IPS-NIHi11 (cell line): ENCODE data around the gene SEC31B.

ENCODE experiments used
- DNase-seq: peaks from one replicate; pipeline ENCODE4 v3.0.0; 2012; ENCODE audit warnings: mixed read lengths, low spot score

The SEC31B gene

DNA sequence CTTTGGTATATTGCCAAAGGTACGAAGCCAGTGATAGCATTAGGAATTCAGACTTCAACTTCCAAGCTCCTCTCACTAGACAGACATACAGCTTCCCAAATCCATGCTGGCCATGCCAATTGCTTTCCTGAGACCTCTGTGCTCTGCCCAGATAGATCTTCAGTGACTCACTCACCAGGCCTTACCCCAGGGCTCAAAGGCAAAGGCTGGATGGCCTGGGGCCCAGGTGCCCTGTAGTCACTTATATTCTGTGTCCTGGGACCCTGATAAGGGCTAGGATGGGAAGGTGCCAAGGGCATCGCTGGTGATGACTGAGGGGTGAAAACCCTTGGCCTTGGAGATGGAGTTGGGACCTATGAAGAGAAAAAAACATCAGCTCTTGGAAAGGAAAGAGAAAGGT, 29.1 kb downstream of the SEC31B start:
- no peak for DNase-seq

DNA sequence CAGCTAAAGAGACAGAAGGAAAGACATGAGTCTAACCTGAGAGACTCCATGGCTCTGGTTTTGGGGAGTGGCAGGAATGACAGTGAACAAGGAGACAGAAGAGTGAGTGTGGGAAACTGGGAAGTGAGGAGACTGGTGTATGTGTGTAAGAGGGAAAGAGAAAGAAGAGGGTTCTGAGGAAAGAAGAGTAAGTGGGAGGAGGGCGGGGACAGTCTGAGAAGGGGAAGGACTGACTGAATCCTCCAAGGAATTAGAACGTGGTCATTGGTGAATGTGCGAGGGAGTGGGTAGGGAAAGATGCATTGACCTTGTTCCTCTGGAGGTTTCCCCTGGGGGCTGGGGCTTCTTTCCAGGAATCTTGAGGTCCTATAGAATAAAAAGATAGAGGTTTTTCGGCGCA, 30.3 kb downstream of the SEC31B start:
- no peak for DNase-seq

DNA sequence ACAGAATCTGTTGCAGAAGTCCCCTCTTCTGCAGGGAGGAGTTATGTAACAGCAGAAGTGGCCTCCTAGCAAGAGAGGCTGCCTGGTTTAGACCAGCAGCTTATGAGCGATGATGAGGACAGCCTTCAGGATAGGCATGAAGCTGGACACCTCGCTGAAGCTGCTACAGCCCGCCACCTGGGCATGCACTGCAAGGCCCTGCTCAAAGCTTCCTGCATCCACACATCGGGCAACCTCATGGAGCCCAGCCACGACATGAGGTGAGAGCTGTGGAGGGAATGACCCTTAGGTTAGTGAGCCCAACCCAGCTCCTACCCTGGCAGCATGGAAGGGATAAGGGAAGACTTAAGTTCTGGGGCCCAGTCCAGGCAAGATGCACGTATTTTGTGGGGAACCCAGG, 32.1 kb downstream of the SEC31B start:
- no peak for DNase-seq

DNA sequence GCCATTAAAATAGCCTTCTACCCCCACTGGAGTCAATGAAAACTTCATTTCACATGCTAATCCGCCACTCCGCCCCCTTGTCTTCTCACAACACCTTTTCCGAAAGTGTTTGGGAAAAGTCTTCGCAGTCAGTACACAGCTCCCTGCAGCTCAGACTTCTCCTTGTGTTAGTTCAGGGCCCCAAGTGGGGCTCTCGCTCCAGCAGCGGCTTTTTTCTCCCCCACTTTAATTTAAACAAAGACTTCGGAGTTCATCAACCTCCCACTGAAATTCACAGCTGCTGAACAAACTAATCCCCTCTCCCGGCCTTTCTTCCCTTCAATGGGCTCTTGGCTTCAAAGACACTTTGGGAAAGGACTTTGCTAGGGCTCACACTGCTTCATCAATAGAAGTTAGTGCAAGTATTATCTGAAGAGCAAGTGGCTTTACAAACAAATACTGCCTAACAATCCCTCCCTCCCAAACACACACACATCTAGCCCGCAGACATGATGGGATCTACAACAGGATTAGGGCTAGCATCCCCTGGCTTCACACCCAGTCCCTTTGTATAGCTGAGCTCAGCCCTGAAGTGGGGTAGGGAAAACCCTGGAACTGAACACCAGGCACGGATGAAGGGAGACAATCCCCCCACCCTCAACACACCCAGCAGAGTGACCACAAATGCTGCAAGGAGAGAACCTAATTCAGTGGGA, 33.7 kb downstream of the SEC31B start:
- DNase-seq = peak; percentile 72

DNA sequence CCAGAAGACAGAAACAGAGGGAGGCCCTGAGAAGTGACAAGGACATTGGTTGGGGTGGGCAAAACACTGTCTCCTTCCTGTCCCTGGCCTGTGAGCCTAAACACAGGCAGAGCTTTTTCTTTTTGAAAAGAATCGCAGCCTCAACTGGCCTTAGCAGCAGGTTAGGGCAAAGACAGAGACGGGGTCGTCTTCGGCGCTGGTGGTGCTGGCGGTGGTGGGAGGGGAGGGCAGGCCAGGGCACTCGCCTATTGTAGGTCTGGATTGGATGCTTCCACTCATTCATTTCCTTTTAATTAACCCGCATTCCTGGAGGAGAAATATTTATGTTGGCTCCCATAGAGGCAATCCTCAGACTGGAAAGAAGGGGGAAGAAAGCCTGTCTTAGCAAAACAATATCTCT, 34.3 kb downstream of the SEC31B start:
- peak; percentile 42 for DNase-seq

DNA sequence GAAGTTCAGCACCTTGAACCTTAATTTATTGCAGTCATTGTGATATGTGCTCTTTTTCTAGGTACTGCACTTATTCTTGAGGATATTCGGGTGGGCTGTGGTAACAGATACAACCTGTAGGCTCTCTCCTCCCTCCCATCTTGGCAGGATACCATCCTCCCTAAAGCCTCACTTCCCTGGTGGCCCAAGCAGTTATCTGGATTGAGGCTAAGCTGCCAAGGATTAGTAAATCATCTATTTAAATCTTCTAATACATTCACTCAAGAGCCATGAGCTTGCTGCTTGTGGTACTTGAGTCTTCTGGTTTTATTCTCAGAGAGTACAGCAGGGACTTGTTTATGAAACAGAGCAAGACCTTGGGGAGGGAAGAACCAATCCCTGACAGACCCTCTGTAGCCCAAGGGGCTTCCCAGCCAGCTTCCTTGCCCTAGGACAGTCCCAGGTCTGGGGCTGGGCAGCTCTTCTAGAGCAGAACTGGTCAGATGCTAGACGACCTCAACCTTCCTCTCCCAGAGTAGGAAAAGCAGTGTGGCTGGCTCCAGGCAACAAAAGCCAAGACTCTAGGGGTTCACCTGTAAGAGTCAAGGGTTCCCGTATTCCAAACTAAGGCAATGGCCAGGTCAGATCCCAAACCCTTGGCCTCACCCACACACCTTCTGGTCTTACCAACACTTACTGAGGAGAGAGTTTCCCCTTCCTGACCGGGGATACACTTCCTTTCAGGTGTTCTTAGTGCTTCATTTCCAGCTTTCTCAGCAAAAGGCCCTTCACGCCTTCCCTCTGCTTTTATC, 35.6 kb downstream of the SEC31B start:
- no peak for DNase-seq

DNA sequence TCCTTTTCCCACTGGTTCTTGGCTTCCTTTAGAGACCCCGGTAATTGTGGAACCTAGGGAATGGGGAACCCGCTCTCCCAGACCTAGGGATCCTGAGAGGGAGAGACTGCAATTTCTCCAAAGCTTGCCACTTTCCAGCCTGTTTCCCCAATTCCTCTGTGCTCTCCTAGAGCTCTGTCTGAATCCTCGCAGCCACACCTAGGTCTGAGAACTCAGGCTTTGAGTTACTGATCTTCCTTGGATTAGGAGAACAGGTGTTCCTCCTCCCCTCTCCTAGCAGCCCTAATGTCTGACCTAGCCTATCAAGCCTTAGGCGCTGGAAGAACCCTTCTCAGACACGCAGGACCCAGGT, 36.9 kb downstream of the SEC31B start:
- DNase-seq = no peak

DNA sequence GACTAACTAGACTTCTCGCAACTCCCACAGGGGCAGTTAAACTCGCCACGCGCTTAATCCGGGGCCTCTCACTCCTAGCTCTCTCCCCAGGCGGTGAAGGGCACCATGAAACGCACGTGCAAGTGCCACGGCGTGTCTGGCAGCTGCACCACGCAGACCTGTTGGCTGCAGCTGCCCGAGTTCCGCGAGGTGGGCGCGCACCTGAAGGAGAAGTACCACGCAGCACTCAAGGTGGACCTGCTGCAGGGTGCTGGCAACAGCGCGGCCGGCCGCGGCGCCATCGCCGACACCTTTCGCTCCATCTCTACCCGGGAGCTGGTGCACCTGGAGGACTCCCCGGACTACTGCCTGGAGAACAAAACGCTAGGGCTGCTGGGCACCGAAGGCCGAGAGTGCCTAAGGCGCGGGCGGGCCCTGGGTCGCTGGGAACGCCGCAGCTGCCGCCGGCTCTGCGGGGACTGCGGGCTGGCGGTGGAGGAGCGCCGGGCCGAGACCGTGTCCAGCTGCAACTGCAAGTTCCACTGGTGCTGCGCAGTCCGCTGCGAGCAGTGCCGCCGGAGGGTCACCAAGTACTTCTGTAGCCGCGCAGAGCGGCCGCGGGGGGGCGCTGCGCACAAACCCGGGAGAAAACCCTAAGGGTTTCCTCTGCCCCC, 37.4 kb downstream of the SEC31B start:
- DNase-seq = peak; percentile 84

DNA sequence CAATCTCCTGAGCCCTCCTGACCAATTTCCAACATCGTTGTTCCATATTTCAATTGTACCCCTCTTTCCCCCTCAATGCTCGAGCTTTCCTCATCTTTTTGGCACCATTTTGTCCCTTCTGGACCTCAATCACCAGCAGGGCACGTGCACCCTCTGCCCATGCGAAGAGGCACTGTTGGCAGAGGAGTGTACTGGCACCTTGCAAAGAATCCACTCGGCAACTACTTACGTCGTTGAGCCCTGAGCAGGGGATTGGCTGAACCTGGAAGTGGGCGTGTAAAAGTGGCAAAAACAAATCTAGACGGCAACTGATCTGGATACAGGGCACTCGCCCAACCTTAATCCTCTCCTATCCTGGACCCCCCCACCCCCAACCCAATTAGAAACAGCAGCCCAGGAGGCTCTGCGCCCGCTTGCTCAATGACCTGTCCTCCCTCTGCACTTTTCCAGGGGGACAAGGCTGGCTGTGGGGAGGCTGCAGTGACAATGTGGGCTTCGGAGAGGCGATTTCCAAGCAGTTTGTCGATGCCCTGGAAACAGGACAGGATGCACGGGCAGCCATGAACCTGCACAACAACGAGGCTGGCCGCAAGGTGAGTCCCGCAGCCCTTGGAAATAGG, 38.1 kb downstream of the SEC31B start:
- DNase-seq = peak; percentile 90

DNA sequence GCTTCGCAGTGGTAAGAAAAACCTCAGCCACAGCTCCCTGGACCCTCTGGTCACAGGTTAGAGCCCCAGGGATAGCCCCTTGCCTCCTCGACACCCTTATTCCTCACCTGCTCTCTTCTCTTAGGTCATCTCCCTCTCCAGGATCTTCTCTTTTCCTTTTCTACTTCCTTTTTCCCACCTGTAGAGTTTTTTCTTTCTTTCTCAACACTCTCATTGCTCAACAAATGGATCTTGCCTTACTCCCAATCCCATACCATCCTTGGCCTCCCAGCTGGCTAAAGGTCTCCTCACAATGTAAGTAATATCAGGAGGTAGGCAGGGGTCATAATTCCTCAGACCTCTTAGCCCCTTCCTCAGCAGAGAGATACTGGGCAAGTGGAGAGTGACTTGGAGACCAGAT, 39.7 kb downstream of the SEC31B start:
- no peak for DNase-seq

DNA sequence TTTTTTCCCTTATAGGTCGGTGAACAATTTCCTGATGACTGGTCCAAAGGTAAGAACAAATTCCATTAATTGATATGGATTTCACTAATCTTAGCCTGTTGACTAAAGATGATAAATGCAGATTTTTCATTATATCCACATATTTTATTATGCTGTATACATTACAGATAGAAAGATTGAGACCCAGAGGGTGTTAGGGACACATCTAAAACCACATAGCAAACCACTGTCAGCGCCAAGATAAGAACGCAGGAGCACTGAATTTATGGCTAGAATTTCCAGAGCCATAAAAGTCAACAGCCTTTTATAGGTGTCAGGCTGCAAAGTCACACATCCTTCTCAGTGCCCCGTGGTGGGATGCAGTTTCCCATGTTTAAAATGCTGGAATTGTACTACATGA, 40.6 kb downstream of the SEC31B start:
- DNase-seq = no peak

DNA sequence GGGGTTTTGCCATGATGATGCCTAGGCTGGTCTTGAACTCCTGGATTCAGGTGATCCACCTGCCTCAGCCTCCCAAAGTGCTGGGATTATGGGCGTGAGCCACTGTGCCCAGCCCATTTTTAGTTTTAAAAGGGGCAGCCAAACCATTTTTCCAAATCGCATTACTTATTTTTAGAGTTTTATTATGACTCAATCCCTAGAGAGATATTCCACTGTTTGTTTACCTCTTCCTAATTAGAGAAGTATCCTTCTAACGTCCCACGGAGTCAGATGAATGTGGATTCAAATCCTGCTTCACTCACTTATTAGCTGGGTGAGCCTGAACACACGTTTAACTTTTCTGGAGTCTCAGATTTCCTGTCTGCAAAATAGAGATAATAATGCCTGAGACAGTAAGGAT, 41.7 kb downstream of the SEC31B start:
- no peak for DNase-seq

DNA sequence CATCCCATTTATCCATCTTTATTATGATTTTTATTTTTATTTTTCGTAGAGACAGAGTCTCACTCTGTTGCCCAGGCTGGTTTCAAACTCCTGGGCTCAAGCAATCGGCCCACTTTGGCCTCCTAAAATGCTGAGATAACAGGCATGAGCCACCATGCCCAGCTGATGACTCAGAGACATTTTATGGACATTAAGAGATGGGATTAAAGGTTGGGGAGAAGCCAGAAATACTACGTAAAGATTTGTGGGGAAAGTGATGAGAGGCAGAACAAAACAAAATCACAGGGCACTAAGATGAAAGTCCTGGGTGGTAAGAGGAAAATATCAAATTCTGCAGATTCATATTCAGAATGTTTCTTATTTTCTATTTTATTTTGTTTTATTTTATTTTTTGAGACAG, 49.3 kb downstream of the SEC31B start:
- no peak for DNase-seq

DNA sequence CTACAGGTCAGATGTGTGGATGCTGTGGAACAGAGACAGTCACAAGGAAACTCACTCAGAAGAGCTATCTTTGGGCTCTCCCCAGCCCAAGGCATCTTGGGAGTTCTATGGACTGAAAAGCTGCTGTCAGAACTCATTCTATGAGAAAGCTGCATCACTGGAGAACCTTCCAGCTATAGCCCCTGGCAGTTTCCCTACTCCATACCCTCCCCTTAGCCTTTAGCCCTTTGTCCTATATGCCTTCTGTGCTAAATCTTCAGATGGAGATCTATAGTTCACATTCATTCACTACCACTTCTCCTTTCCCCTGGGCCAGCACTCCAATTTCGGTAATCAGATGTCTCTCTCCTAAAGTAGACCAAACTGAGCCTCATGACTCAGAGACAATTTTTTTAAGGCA, 49.9 kb downstream of the SEC31B start:
- DNase-seq = no peak

DNA sequence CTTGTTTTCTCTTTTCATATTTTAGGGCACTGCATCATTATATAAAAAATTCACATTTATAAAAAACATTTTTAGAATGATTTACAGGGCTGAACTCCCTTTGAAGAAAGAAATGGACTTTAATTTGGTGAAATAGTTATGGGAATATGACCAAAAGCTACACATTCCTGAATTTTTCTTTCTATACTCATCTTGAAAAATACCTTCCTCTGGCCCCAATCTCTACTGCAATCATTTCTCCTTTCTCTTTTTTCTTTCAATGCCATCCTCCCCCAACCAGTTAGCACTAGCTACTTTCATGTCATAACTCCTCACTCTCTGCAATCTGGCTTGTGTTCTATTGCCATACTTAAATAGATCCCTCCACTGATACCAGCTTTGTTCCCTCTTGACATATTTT, 50.7 kb downstream of the SEC31B start:
- DNase-seq = no peak

DNA sequence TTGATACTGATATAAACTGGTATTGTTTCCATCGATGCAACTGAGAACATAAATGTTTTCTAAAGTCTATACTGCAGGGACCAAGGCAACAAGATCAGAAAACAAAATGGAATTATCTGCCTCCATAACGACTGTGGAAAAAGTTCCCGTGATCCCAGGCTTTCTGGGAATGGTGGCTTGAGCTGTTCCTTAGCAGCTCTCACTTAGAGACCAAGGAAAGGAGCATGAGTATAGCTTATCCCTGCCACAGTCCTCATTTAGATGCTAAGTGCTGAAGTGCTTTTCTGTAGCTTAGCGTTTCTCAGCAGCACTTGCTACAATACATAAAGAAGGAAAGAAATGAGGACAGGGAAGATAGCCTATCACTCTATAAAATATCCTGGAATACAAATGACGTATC, 51.3 kb downstream of the SEC31B start:
- DNase-seq = no peak

DNA sequence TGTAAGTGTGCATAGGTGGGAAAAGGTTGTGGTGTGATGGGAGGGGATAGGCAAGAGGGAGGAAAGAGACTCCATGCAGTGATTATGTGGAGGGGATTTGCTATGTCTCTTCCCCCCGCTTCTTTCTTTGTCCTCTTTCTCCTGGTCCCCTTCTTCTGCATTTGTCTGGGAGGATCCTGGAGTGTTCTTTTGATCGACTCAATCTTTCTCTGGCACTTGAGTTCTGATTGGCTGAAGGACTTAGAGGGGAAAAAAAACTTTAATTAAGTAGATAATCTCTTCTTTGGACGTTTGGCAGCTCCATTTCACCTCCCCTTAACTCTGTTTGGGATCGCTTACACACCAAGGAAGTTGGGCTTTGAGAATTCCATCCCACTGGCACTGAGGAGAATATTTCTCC, 57.0 kb downstream of the SEC31B start, which contains the start of gene WNT8B:
Gene WNT8B (plus strand): TSS at position 301 of the 400 bp plus-strand sequence. CDS start 160 bp downstream, outside the sequence.
- no peak for DNase-seq

DNA sequence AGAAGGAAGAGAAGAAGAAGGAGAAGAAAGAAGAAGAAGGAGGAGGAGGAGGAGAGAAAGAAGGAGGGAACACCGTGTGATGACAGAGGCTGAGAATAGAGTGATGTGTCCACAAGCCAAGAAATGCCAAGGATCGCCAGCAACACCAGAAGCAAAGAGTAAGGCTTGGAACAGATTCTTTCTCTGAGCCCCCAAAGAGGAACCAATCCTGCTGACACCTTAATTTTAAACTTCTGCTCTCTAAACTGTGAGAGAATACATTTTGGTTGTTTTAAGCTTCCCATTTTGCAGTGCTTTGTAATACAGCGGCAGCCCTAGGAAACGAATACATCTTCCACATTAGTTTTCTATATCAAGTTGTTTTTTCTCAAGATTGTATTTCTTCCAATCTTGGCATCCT, 70.7 kb downstream of the SEC31B start:
- no peak for DNase-seq

DNA sequence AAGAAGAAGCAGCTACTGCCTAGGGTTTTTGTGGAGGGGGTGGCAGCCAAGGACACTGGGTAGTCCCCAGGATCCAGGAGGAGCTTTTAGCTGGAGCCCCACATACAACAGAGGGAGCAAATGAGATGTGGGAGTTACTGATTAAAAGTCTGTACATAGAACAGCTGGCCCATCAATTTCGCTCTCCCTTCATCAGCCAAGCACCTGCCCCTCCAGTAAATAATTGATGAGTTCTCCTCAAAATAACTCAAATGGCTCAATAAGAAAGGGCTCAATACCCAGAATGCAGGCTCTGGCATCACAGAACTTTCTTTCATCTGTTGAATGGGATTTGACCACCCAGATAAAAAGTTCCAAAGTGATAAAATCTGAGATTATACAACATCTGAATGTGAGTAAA, 72.0 kb downstream of the SEC31B start:
- no peak for DNase-seq

DNA sequence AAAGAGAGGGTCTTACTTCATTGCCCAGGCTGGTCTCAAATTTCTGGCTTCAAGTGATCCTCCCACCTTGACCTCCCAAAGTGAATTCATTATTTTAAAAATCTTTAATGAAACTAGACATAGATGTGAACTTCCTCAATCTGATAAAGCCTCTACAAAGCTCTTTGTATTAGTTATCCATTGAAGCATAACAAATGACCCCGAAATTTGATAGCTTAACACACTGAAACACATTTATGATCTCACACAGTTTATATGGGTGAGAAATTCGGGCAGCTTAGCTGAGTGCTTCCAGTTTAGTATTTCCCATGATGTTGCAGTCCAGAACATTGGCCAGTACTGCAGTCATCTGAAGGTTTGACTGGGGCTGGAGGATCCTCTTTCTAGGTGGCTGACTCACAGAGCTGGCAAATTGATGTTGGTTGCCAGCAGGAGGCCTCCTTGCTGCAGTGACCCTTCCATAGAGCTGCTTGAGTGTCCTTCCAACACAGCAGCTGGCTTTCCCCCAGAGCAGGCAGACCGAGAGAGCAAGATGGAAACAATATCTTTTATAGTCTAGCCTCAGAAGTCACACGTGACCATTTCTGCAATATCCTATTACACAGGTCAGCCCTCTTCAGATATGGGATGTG, 73.4 kb downstream of the SEC31B start:
- DNase-seq = no peak

DNA sequence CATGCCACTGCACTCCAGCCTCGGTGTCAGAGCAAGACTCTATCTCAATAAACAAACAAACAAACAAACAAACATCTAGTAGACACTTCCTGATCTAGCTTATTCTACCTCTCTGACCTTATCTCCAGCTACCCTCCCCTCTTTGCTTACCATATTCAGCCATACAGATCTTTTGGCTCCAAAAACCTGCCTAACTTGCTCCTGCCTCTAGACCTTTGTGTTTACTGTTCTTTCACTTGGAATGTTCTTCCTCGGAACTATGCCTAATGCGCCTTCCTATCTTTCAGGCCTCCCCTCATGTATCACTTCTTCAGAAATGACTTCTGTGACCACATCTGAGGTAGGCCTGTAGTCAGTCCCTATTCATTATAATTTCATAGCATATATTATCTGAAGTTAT, 77.1 kb downstream of the SEC31B start:
- DNase-seq = no peak

DNA sequence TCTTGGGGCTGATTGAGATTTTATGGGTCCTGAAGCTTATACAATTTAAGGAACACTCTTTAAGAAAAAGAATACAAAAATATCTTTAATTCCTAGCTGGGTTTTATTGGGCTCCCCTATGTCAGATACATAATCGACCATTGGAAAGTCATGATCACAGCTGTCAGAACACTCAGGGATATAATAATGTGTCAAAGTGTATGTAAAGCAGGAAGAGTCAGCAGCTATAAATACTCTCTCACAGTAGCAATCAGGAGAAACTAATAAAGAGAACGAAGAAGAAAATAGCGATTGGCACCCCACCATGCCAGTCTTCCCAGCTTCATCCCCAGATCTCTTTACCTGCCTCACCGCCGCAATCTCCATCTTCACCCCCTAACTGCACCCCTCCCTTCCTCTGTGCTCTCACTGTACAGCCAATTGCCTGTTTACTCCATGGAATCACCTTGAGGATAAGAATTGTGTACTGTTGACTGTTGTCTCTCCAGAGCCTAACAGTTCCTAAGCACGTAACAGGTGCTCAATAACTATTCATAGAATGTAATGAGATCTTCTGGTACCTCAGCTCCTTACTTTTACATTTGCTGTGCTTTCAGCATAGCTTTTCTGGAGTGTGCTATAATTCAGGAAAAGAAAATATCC, 80.9 kb downstream of the SEC31B start:
- DNase-seq = no peak
